A172 (cell line): Measurements from ENCODE around the gene MGMT. TPM values are rescaled to one million over a fixed set of nuclear protein-coding genes. Genes with fewer than 3 reads are reported as not detected.
"Not testable (repeated sequence)": the region's sequence is repeated elsewhere in the genome, so short reads cannot be mapped to it uniquely, and the experiment has no call there.

Source experiments
- DNase-seq: peaks from one replicate; pipeline ENCODE4 v3.0.0-alpha.2; 2015; ENCODE audit warnings: low spot score
- total RNA-seq: library from RNA; depleted of rRNA; stranded (reverse); fragments of >200 nt; shearing (Covaris generic); gene quantifications from 2 replicates; pipeline ENCODE4 v1.2.3, GENCODE V29; 2014; rRNA removed

The MGMT gene
- total RNA-seq = not detected in 2 replicates

GRCh38 chr10:129466703-129467358, at the start of gene MGMT:
Gene MGMT (plus strand): TSS chr10:129467241.
- no peak for DNase-seq

DNA sequence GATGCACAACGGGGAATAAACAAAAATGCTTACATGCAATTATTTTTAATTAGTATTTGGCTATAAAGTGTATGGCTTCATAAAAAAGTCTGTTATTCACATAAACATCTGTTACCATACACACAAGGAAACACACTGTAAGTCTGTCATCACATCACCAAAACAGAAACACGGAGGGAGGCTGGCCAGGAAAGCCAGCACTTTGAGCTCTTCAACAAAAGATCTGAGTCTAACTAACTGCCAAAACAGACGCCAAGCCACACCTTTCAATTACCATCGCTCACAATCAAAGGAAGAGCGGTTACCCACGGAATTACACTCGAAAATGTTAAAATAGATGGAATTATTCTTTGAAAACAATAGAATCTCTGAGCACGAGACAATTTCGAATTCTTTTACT, 49.2 kb upstream of the MGMT start:
- no peak for DNase-seq

DNA sequence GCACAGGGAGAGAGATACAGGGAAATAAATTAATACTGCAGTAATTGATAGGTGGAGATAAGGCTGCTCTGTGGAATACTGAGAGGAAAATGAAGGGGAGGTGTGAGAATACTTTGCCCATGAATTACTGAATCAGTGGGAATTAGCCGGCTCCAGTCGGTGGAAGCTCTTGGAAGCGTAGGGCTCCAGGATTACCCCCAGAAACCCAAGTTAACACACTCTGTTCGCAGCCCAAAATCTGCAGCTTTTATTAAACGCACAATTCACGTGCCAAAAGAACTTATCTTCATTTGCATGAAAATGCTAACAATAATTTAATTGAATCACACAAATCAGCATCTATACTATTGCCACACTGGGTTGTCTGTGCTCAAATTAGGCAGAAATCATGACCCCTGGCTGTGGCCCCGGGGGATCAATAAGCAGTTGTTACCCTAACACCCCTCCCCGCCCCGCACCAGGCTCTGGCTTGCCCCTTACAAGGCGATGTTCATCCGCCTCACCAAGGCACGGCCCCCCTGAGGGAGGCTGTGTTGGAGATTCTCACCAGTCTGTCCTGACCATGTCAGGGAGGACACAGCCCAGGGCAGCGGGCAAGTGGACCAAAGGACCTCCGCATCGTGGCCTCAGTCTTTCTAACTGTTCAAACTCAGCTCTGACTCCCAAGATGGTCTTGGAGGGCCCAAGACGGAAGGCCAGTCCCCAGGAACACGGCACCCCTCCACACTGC, 48.4 kb upstream of the MGMT start:
- DNase-seq = no peak

DNA sequence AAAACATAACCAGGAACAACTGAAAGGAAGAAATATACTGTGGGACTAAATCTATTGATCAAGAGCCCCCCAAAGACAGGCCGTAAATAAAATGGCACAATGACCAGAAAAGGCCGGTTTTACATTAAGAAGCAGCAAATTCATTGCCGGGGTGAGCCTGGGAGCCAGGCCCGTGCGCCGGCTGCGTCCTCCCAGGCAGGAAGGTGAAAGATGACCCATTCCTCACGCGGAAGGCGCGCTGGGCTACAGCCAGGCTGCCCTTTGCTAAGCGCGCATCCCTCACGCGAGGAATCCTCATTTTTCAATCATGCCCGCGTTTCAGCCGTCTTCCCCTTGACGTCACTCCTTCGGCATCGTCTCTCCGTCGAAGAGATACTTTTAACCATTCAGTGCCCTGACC, 47.6 kb upstream of the MGMT start:
- no peak for DNase-seq

DNA sequence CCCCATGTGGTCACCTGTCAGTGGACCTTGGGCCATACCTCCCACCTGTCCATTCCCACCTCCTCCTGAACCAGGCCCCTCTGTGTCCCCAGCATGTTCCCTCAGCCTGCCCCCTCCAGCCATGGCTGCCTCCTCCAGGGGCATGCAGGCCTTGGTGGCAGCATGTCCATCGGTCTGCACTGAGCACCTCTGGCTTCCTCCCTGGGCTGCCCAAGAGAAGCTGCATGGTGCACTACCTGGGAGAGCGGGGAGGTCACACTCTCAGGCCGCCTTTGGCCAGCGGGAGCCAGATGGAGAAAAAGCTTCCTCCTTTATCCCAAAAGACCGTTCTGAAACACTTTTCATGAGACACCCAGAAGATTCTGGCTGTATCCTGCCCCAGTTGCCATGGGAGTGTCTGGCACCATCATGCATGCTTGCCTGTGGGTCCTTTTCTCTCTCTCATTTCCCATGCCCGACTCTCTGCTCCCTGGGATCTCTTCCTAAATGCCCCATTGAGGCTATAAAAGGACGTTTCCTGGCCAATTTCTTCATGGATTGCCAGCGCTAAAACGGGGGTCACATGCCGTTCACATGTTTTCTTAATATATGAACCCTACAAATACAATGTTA, 45.5 kb upstream of the MGMT start:
- DNase-seq = no peak

GRCh38 chr10:129424978-129425377, 42.1 kb upstream of the MGMT start:
- DNase-seq = no peak

DNA sequence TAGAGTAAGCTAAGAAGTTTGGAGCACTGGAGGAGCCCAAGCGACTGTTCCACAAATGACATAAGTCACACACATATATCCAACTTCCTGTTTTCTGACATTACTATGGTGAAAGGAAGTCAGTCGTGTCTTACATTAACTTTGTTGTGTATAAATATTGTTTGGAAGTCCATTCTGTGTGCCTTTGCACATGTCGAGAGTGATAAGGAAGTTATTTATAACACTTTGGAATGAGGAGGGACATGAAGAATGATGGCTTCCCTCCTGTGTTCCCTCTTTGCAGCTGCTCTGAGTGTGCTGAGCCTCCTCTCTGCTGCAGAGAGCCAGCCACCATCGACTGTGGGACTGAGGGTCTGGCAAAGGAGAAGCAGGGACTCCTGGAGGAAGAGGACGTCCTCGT, 40.4 kb upstream of the MGMT start:
- DNase-seq = no peak

- no peak for DNase-seq
Measured at GRCh38 chr10:129433266-129433665, 33.8 kb upstream of the MGMT start.

- not testable (repeated sequence) for DNase-seq
Measured at GRCh38 chr10:129435724-129436123, 31.3 kb upstream of the MGMT start.

DNA sequence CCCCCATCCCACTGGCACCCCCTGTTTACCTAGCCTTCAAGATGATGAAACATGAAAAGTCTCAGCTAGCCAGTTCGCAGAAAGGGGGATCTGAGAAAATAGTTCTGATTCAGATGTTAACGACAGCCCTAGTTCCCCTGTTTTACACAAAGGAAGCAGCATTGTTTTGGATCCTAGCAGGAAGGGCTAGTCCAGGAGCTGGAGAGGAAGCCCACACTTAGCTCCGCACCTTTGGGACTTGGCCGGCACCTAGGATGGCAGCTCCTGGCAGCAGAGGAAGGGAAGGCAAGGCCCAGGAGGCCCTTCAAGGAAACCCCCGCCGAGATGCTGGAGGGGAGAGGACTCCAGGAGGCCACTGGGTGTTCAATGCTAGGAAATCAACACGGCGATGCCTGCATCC, 29.0 kb upstream of the MGMT start:
- DNase-seq = no peak

DNA sequence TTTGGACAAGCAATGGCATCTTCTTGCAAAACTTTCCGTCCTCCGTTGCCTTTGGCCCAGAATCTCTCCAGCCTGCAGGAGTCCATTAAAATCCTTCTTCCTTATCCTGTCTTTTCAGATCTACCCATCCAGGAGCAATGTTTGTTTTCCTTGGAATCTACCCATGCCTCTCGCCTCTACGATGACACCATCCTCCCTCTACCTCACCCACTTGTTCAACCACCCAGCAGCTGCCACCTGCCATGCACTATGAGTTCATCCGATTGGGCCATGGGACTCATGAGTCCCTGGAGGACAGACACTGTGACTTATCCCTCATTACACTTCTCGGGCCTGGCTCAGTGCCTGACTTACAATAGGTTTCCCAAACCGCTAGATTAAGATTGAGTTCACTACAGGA, 26.8 kb upstream of the MGMT start:
- no peak for DNase-seq

DNA sequence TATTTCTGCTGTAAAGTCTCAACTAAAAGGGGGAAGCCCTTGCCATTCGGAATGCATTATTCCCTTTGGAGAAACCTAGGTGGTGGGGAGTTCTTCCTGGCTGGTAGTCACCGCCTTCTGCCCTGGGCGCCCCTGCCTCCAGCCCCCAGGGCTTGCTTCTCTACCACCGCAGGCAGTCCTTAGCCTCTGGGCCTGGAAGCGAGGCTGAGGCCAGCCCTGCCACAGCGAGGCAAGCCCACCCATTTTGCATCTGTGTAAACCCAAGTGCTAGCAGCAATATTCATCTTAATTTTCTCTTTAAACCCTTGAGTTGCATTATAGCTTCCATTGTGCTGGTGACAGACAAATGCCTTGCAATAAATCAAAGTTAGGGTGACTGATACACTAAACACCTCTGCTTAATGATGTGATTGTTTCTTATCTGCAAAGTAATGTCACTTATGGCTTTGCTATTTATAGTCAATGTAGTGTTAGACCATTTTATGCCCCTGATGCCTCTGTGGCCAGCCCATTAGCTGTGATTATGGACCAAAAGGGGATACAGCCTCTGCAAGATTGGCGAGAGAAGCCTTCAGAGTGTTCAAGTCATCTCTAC, 26.2 kb upstream of the MGMT start:
- DNase-seq = no peak

DNA sequence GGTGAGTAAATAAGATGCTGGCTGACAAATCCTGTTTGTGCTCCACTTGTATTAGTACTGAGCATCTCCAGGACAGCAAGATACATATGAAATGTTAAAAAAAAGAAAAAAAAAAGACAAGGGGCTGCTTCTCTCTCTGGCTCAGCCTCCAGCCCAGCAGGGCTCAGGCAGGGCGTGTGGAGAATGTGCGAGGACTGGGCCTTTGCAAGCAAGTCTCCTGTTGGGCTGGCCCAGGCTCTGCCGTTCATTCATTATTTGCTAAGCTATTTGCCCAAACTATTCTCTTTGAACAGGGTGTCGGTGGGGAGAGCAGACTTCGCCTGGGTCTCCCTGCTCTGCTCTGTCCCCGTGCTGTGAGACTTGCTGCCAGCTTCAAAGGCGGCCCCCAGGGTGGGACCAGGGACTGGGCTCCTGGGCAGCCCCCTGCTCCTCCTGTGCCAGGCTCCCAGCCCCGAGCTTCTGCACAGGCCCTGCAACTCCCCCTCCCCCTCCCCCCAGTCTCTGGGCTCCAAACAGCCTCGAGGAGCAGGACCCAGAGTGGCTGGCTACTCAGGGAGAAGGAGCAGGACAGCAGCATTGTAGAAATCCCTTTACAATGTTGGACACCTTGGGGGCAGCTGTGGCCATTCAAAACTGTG, 25.6 kb upstream of the MGMT start:
- no peak for DNase-seq

- DNase-seq = no peak
Measured at GRCh38 chr10:129442866-129443265, 24.2 kb upstream of the MGMT start.

DNA sequence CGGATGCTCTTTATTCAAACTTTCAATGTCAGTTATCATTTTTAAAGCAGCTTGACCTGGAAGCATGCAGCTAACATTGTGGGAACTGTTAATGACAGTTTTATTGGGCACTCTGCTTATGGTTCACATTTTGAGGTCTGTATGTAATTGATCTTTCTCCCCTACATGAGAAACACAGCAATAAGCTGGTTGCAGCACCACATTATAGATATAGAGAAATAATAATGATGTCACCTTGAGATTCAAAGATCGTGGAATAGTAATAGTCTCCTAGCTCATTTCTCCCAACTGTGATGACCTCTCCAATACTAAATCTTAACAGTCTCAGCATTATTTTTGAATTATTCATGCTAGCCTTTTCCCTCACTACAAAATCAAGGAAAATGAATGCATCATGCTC, 22.7 kb upstream of the MGMT start:
- no peak for DNase-seq

- no peak for DNase-seq
Measured at GRCh38 chr10:129445436-129446182, 21.4 kb upstream of the MGMT start.

- no peak for DNase-seq
Measured at GRCh38 chr10:129446183-129446581, 20.9 kb upstream of the MGMT start.

GRCh38 chr10:129447486-129447885, 19.6 kb upstream of the MGMT start:
- DNase-seq = no peak

DNA sequence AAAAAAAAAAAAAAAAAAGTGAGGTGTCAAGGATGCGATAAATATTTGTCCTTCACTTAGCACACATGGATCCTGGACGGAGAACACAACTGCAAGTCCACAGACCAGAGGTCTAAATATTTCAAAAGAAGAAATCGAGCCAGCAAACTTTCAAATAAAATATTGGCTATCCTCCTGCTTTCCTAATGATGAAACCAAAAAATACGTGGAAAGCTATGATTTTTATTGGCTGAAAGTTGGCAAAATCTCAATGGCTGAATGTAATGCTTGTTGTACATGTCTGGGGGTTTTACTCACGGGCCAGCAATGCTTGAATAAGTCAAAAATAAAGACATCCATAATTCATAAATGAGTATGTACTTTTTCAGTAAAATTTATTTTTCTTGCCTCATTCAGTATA, 19.0 kb upstream of the MGMT start:
- no peak for DNase-seq

- DNase-seq = no peak
Measured at GRCh38 chr10:129448539-129448938, 18.5 kb upstream of the MGMT start.

- no peak for DNase-seq
Measured at GRCh38 chr10:129449893-129450292, 17.1 kb upstream of the MGMT start.

GRCh38 chr10:129450391-129450790, 16.6 kb upstream of the MGMT start:
- no peak for DNase-seq
